GM10266 (cell line): ENCODE data around the gene PDE4B.

ENCODE experiments used
- DNase-seq: peaks from one replicate; pipeline ENCODE4 v3.0.0; 2012; ENCODE audit errors: extremely low spot score
- CTCF ChIP-seq: IDR thresholded peaks from 2 replicates; pipeline ENCODE4 v1.5.1; 2012; ENCODE audit warnings: mild to moderate bottlenecking, low read depth; ENCODE audit not compliant: control insufficient read depth, insufficient read depth; ENCODE audit errors: missing control alignments

The PDE4B gene

GRCh38 chr1:65921446-65921845 is 128.8 kb downstream of the PDE4B start:
- DNase-seq, result no peak
- no peak for TF ChIP-seq CTCF

GRCh38 chr1:65924471-65924870 is 131.8 kb downstream of the PDE4B start:
- DNase-seq, result no peak
- no peak for TF ChIP-seq CTCF

- DNase-seq, result no peak
- TF ChIP-seq CTCF, result no peak
Measured at GRCh38 chr1:65938506-65938905, 145.8 kb downstream of the PDE4B start.

- TF ChIP-seq CTCF, result no peak
- no peak for DNase-seq
Measured at GRCh38 chr1:65939191-65939590, 146.5 kb downstream of the PDE4B start.

GRCh38 chr1:65939636-65940035 is 146.9 kb downstream of the PDE4B start:
- no peak for TF ChIP-seq CTCF
- DNase-seq, result no peak

GRCh38 chr1:65940126-65940525 is 147.4 kb downstream of the PDE4B start:
- no peak for DNase-seq
- no peak for TF ChIP-seq CTCF

- no peak for DNase-seq
- no peak for TF ChIP-seq CTCF
Measured at GRCh38 chr1:65942476-65942875, 149.8 kb downstream of the PDE4B start.

- no peak for TF ChIP-seq CTCF
- DNase-seq, result no peak
Measured at GRCh38 chr1:65946376-65946775, 153.7 kb downstream of the PDE4B start.
